Endometrium (tissue), 2 donors: Measurements from ENCODE around the gene MBTPS1.
"Not testable (repeated sequence)": the region's sequence is repeated elsewhere in the genome, so short reads cannot be mapped to it uniquely, and the experiment has no call there.

Experiments
- FAIRE-seq: peaks from 2 replicates; lab custom pipeline; 2012; peaks lifted over from hg19 to GRCh38; lab: Jason Lieb, UNC
- donor health status: control.
- donor health status: control.

Gene MBTPS1

DNA sequence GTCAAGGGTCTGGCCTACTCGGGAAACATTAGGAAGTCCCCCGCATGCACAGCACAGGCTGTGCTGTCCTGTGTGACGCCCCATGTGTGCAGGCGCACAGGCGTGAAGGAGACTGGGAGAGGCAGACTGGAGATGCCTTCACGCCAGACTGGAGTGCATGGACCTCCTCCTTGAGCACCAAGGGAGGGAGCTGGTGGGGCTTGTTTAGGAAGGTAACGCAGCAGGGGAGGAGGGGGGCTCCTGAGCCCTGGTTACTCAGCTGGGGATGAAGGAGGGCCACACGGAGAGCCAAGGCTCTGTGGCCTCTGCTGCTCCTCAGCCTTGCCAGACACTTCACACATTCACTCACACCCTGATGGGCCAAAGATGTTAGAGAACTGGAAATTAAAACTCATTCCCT is 20.5 kb upstream of the MBTPS1 start:
- no peak for FAIRE-seq

DNA sequence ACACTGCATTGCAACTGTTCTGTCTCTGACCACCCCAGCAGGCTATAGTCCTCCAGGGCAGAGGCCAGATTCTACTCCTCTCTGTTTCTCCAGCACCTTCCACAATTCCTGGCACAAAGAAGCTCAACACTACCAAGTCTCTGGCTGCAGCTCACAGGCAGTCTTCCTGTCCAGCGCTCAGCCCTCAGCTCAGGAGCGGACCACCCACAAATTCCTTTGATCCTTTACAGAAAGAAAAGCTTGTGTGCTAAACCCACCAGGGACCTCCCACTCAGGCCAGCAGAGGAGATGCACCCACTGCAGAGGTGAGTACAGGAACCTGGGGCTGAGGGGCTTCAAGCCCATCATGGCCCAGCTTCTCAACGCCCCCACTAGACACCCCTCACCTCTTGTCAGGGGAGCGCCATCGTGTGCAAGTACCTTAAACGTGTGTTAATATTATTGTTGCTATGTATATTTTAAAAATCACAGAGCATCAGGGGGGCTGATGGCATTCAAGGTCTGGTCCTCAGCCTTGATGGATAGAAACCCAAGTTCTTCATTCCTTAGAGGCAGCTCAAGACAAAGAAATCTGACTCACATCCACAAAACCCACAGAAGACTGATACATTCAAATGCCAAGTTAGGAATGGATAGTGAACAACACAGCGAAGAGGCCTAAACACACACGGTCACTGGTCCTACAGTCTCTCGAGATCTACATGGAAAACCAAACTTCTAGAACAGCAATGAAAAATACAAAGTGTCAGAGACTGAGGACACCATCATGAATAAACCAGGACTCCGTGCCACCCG is 19.8 kb upstream of the MBTPS1 start:
- FAIRE-seq = no peak

DNA sequence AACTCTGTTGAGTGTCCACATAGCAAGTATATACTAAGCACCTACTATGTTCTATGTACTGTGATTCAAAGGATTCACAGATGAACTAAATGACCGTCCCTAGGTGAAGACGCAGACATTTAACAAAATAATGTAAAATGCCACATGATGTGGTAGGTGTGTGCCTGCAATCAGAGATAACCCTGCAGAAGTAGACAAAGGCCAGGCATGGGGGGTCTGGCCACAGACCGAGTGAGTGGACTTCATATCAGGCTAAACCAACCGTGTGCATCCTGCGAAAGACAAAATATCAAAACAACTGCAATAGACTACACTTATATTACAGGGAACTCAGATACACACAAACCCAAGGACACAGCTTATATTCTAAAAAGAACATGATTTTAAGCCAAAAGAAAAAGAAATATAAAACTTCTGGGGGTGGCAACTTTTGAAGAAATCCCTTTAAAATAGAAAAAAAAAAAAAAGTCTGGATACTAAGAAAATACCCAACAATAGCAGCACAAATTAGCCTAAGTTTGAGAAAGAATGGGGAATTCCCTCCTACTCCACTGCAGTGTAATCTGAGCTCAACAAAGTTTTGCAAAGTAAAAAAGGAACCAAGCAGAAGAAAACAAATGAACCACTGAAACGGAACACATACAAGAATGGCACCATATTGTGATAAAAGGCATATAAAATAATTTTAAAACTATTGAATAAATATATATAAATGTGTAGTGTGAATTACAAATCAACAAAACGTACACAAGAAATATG is 16.0 kb upstream of the MBTPS1 start:
- no peak for FAIRE-seq

DNA sequence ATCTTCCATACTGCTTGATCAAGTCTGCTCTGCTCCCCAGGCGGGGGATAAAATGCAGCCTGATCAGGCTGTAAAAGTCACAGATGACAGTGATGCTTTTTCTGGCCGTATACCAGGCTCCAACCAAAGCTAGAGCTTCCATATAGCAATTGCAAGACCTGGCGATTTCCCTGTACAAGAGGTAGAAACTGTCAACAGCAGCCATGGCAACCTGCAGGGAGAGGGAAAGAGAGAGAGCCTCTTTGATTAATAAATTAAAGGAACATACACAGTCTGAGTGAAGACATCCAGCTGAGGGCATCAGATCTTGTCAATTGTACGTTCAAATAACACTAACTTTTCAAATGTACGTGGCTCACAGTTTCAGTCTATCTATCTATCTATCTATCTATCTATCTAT is 14.4 kb upstream of the MBTPS1 start:
- FAIRE-seq = no peak

DNA sequence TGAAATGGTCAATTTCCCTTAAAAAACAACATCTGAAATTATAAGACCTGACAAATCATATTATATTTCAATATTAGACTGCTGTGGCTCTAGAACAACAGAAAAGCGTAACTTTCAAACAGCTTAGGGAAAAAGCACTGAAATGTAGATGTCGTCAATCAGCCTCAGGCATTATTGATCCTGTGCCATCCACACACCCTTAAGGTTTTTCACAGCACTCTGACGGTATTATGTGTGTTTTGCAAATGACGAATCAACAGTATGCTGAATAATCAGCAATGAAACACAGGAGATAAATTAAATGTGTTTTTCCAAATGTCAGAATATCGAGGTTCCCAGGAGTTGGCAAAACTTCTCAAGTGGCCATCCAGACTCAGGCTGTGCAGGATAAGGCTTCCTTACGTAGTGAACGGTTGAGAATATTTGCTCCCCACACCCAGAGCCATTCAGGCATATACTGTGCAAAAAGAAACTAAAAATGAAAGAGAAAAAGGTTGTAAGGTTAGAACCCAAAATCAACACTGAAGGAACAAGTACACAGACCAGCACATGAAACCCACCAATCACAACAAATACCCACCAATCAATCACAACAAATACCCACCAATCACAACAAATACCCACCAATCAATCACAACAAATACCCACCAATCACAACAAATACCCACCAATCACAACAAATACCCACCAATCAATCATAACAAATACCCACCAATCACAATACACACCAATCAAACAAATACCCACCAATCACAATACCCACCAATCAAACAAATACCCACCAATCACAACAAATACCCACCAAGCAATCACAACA is 7.7 kb upstream of the MBTPS1 start:
- no peak for FAIRE-seq

DNA sequence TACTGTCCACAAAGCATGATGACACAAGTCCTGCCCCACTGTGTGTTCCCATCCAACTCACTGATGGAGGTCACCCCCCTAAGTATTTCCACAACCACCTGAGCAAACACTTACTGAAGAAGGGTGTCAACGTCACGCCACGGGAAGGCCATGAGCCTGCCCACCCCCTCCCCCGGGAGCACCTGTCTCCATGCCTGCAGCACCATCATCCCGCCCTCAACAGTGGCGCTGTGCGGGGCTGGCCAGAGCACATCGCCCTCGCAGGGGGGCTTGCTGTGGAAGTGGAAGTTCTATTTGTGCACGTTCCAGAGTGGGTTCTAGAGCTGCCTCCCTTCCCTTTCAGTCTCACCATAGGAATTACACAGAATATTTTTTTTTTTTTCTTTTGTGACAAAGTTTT is 4.3 kb upstream of the MBTPS1 start:
- FAIRE-seq = no peak

DNA sequence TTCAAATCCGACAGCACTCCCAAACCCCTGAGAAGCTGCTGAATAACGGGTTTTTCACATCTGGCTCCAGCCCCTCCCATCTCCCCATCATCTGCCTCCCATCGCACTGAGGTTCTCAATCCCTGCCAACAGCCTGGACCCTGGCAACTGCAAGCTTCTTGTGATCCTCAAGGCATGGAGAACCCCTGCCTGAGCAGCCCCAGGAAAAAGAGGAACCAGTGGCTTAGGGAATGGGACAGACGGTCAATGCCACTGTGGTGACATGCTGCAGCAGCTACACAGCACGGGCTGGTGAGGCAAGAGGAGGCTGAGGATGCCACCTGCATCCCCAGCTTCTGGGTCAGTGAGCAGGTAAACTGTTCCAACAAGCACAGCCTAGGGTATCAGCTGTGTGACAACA is 3.3 kb upstream of the MBTPS1 start:
- FAIRE-seq = no peak

DNA sequence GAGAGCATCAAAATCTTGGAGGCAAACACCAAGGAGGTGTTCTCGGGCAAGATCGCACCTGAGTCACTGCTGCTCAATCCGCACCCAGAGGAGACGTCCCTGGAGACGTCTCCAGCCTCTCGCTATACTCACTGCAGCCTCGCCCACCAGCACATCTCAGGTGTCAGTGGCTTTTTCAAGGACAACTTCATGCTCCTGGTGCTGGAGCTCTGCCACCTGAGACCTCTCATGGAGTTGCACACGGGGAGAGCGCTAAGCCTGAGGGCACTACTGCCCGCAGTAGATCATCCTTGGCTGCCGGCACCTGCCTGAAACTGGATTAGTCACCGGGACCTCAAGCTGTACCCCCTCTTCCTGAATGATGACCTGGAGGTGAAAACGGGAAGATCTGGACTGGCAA is 2.6 kb upstream of the MBTPS1 start:
- no peak for FAIRE-seq

DNA sequence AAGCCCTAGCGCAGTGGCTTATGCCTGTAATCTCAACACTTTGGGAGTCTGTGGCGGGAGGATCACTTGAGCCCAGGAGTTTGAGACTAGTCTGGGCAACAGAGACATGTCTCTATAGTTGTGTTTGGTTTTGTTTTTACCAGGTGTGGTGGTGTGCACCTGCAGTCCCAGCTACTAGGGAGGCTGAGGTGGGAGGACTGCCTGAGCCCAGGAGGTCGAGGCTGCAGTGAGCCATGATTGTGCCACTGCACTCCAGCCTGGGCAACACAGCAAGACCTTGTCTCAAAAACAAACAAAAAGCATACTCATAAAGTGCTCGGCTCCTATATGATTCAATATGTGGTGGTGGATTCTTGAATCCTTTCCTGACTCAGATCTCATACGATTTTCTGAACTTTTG is 1.6 kb upstream of the MBTPS1 start:
- not testable (repeated sequence) for FAIRE-seq

DNA sequence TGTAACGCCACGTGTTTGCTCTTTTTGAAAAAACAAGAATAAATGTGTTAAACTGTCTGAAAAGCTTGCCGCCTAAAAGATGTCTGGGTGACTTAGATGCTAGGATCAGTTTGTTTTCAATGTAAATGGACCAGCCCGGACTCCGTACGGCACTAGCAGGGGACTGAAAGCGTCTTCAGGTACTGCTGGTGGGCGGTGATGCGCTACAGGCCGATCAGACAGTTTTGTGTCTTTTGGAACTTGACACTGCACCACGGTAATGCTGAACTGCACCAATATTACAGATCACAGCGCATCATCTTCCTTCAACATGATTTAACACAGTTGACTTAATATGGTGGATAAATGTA is 727 bp upstream of the MBTPS1 start:
- FAIRE-seq = no peak

DNA sequence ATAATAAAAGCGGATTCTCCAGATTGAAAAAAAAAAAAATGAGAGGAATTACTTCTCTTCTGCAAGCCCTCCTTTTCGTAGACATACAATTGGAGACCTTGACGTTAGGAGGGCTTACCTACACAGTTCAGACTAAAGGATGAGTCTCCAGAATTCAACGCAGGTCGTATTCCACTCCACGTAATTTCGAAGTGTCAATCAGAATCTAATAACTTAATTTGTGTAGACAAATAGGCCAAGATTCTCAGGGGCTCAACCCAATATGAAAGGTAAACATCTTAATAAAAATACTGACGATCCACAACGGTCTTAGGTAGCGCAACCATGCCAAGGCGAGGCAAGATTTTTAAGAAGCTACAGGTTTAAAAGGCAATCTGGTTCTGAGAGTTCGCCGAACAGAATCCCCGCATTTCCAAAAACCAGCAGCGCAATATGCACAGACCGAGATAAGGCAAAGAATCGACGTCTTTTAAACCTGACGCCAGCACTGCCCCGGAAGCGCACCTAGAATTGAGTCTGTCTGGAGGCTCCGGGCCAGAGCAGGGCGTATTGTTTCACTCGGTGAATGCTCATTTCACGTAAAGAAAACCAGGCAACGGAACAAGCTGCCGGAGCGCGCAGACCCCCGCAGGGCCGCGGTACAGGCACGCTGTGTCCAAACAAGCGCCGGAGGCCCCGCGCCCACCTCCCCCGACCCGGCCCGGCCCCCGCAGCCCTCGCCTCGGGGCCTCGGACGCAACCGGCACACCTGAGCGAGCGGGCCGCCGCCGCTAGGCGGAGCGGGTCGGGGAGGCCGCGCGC is 623 bp downstream of the MBTPS1 start:
- FAIRE-seq = no peak

DNA sequence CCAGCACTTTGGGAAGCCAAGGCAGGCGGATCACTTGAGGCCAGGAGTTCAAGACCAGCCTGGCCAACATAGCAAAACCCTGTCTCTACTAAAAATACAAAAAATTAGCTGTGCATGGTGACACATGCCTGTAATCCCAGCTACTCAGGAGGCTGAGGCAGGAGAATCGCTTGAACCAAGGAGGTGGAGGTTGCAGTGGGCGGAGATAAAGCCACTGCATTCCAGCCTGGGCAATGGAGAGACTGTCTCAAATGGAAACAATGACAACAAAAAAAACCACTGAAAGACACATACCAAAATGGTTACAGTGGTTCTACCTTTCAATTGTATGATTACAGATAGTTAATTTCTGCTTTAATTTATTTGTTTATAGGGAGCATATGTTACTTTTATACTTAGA is 4.8 kb downstream of the MBTPS1 start:
- FAIRE-seq = not testable (repeated sequence)

DNA sequence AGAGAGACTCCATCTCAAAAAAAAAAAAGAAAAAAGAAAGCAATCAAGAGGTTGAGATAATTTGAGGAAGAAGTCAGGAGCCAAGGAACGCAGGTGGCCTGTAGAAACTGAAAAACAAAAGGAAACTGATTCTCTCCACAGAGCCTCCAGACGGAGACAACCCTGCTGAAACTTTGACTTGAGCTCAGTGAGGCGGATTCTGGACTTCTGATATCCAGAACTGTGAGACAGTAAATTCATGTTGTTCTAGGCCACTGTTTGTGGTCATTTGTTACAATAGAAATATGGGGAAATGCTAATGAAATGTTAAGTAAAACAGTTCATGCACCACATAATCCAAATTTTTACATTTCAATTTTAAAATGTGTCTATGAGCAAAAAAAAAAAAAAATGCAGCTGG is 5.2 kb downstream of the MBTPS1 start:
- no peak for FAIRE-seq

DNA sequence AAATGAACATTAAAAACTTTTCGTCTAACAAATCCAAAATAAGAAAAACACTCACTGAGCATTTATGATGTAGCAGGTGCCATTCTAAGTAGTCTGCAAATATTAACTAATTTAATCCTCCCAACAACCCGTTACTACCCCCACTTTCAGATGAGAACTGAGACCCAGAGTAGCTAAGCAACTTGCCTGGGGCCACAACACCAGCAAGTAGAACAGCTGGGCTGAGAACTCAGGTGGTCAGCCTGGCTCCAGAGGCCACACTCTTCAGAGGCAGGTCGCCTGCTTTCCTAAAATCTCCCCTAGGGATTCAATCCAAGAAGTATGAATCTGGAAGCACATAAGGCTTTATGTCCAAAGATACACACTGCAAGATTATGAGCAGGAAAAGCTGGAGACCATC is 6.2 kb downstream of the MBTPS1 start:
- no peak for FAIRE-seq

DNA sequence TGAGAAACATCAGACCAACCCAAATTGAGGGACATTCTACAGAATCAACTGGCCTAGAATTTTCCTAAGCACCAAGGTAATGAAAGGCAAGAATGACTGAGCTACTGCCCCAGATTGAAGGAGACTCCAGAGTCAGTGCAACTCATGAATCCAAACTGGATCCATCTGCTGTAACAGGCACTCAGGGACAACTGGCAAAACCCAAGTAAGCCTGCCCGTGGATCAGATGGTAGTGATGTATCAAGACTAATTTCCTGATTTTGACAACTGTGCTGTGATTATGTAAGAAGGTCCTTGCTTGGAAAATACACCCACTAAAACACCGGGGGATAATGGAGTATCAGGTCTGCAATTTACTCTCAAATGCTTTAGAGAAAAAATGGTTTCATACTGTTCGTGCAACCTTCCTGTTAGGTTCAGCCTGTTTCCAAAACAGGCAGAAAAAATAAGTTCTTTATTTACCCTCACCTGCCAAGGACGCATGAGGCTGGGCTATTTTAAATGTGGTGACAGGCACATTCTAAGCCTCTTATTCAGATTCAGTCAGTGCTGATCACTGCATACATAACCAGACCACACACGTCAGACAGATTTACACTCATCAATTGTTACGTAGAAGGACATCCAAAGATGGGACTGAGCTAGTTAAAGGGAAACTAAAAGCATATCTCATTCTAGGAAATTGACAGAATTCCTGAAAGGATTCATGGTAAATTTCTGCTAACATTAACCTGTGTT is 7.0 kb downstream of the MBTPS1 start:
- no peak for FAIRE-seq

DNA sequence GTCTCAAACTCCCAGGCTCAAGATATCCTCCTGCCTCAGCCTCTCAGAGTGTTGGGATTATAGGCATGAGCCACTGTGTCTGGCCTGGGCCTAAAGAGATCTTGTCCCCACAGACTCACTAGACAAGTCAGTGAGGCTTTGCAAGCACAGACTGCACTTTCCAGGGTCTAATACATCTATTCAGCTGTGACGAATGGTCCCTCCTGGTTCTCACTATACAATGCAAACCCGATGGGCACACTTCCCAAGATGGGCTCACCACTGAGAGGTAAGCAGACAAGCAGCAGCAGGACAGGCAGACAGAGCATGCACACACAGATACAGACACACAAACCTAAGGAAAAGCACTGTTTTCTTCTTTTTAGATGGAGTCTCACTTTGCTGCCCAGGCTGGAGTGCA is 8.8 kb downstream of the MBTPS1 start:
- FAIRE-seq = no peak

DNA sequence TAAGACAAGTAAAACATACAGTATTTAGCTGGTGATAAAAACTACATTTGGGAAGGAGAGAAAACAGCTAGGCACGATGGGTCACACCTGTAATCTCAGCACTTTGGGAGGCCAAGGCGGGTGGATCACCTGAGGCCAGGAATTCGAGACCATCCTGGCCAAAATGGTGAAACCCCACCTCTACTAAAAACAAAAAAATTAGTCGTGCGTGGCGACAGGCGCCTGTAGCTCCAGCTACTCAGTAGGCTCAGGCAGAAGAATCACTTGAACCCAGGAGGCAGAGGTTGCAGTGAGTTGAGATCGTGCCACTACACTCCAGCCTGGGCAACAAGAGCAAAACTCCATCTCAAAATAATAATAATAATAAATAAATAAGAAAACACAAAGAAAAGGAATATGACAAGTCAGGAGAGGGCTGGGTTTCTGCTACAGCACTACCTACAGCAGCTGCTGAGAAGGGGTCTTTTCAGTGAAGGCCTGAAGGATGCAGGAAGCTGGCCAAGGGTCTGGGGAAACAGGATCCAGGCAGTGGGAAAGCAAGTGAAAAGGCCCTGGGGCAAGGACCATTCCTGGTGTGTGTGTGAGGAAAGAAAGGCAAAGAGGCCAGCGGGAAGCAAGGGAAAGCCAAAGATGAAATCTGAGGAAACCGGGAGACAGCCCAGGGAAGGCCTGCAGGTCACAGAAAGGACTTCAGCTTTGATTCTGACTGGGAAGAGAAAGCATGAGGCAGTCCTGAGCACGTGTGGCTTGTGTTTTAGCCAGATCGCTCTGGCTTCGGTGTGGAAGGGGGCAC is 10.6 kb downstream of the MBTPS1 start:
- FAIRE-seq = no peak

DNA sequence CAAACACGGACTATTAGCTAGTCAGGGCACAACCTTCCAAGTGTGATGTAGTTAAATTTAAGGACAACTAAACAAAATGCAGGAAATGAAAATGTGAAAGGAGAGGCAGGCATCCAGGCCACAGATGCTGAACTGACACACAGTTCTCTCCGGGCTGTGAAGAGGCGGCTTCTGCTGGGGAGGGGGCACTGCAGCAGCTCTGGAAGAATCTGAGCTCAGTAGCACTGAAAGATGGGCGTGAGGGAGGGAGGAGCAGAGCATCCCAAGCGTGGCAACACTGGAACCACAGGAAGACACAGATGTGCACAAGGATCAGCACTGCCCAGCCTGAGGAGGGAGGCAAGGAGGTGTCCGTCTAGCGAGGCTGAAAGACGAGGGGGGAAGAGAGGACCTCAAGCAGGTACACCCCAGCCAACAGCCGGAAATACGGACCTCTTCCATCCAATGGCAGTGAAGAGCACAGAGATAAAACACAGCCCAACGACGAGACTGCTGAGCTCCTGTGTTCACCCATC is 11.4 kb downstream of the MBTPS1 start:
- no peak for FAIRE-seq

DNA sequence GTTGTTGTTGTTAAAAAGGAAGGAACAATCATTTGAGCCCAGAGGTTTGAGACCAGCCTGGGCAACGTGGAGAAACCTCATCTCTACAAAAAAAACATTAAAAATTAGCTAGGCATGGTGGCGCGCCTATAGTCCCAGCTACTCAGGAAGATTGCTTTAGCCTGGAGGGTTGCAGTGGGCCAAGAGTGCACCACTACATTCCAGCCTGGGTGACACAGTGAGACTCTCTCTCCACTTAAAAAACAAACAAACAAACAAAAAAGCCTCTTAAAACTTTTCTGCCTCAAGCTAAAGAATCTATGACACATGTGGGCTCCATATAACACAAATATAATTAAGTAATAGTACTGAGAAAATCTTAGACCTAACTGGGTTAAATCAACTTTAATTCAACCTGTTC is 12.5 kb downstream of the MBTPS1 start:
- no peak for FAIRE-seq

DNA sequence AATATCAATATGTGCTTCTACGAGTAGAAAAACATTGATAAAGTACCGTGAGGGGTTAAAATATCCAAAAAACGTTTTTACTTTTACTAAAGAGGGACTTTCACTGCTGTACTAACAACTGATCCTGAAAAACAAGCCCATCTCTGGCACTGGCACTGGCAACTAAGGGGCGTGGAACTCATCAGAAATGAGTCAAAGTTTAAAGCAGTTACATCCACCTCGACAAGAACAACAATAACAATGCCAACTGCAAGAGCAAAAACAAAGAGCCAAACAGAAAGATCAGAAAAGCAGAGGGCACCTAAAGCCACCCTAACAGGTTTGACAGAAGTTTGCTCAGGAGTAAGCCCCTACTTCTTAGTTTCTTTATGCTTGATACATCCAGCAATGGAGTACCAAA is 13.1 kb downstream of the MBTPS1 start:
- FAIRE-seq = no peak
